CD4-positive, alpha-beta T cell (primary cell): ENCODE measurements around the gene BTBD16. TPM values are rescaled to one million over a fixed set of nuclear protein-coding genes. Genes with fewer than 3 reads are reported as not detected.

ENCODE experiments used
- ATAC-seq: fragments of 200-7000 bp; cut with Tn5 transposase; one replicate; pipeline ENCODE4 v1.10.0; 2022; ENCODE audit warnings: mild to moderate bottlenecking; ENCODE audit not compliant: poor library complexity
- CTCF ChIA-PET: fragments of 350-600 bp; sonication (Branson Sonifier 250); formaldehyde crosslinking; loops from one replicate; lab custom pipeline; 2021; ENCODE audit warnings: antibody characterized with exemption, inconsistent platforms; lab: Charles Lee
- POLR2A ChIA-PET: fragments of 350-600 bp; sonication (Branson Sonifier 250); formaldehyde crosslinking; loops from one replicate; lab custom pipeline; 2021; ENCODE audit warnings: antibody characterized with exemption, inconsistent platforms; lab: Charles Lee
- DNase-seq, 14 experiments: peaks; one replicate each; pipeline ENCODE4 v3.0.0-alpha.2; 2013 to 2020; ENCODE audit warnings: mixed read lengths in 2 of 14
- H3K27ac ChIP-seq, 2 donors: one replicate each; pipeline versions ENCODE4 v1.5.1 to v1.7.0; 2013; ENCODE audit warnings: low read length in 2 of 2, low read depth in 1 of 2, mild to moderate bottlenecking in 1 of 2
- H3K27me3 ChIP-seq, 2 experiments: 1 replicate in 1 of 2; 2 replicates in 1 of 2; pipeline versions ENCODE4 v1.6.1 to v1.7.0; 2013; ENCODE audit warnings: low read length in 2 of 2, control low read depth in 1 of 2, mild to moderate bottlenecking in 1 of 2, moderate library complexity in 1 of 2; ENCODE audit not compliant: insufficient read depth in 2 of 2, control insufficient read depth in 1 of 2
- H3K36me3 ChIP-seq: one replicate; pipeline ENCODE4 v1.6.1; 2013; ENCODE audit warnings: low read length, control low read depth; ENCODE audit not compliant: insufficient read depth
- H3K4me1 ChIP-seq: one replicate; pipeline ENCODE4 v1.6.1; 2013; ENCODE audit warnings: low read length, control low read depth; ENCODE audit not compliant: insufficient read depth
- H3K4me3 ChIP-seq: one replicate; pipeline ENCODE4 v1.5.1; 2013; ENCODE audit warnings: mild to moderate bottlenecking, low read length, moderate library complexity
- H3K9me3 ChIP-seq, 2 experiments: 1 replicate in 1 of 2; 2 replicates in 1 of 2; pipeline versions ENCODE4 v1.6.1 to v1.7.0; 2013; ENCODE audit warnings: low read length in 2 of 2, mild to moderate bottlenecking in 2 of 2, control low read depth in 1 of 2, moderate library complexity in 1 of 2; ENCODE audit not compliant: control insufficient read depth in 1 of 2, insufficient read depth in 1 of 2
- H3K27ac Mint-ChIP-seq: one replicate; pipeline ENCODE4 v1.8.0; 2020; ENCODE audit warnings: mixed read lengths
- H3K27me3 Mint-ChIP-seq: one replicate; pipeline ENCODE4 v1.8.0; 2021; ENCODE audit warnings: mixed read lengths
- H3K36me3 Mint-ChIP-seq: one replicate; pipeline ENCODE4 v1.8.0; 2021; ENCODE audit warnings: low read depth, mixed read lengths
- H3K4me1 Mint-ChIP-seq: one replicate; pipeline ENCODE4 v1.8.0; 2021; ENCODE audit warnings: low read depth, mixed read lengths
- H3K4me3 Mint-ChIP-seq: one replicate; pipeline ENCODE4 v1.8.0; 2020; ENCODE audit warnings: mild to moderate bottlenecking, mixed read lengths
- H3K9me3 Mint-ChIP-seq: one replicate; pipeline ENCODE4 v1.8.0; 2020; ENCODE audit warnings: mixed read lengths
- intact Hi-C, 2 experiments: fragments of 100-400 bp; cut with DNase I in 1 of 2; cut with micrococcal nuclease in 1 of 2; formaldehyde crosslinking; loops; one replicate each; pipeline versions ENCODE4 v1.15.1 to v1.9.0; 2023 to 2025; cut with DNase I, micrococcal nuclease
- total RNA-seq, 174 experiments: library from RNA in 2 of 174; stranded (reverse) in 2 of 174; gene quantifications; one replicate each; pipeline ENCODE4 v1.2.3 and lab custom pipeline; 2021 to 2026
- TF ChIP-seq, protein P1 (sequence below): fragments of 200-600 bp; IDR thresholded peaks from one replicate; pipeline ENCODE4 v1.8.0; 2022; ENCODE audit warnings: antibody characterized with exemption, mild to moderate bottlenecking

The BTBD16 gene
- total RNA-seq, 2 experiments from 2014 or later = not detected

- DNase-seq (no peak), ATAC-seq (no peak)
- Mint-ChIP-seq H3K4me3 (no peak overlapping the region), H3K36me3 (no peaks in the 10 kb centered on the region), H3K27me3 (peaks cover 8% of the 10 kb centered on the region), H3K27ac (no peak overlapping the region), H3K9me3 (peaks cover 9% of the 10 kb centered on the region), H3K4me1 (no peaks in the 10 kb centered on the region)
- intact Hi-C loops = no loop called here
- peaks cover 0 to 7% of the 10 kb centered on the region in 2 experiments for H3K9me3 ChIP-seq
- CTCF ChIA-PET = no interaction called here
- POLR2A ChIA-PET = no interaction called here
- no peaks in the 10 kb centered on the region for H3K36me3 ChIP-seq
- no peak overlapping the region for H3K4me3 ChIP-seq
- TF ChIP-seq, protein P1, sequence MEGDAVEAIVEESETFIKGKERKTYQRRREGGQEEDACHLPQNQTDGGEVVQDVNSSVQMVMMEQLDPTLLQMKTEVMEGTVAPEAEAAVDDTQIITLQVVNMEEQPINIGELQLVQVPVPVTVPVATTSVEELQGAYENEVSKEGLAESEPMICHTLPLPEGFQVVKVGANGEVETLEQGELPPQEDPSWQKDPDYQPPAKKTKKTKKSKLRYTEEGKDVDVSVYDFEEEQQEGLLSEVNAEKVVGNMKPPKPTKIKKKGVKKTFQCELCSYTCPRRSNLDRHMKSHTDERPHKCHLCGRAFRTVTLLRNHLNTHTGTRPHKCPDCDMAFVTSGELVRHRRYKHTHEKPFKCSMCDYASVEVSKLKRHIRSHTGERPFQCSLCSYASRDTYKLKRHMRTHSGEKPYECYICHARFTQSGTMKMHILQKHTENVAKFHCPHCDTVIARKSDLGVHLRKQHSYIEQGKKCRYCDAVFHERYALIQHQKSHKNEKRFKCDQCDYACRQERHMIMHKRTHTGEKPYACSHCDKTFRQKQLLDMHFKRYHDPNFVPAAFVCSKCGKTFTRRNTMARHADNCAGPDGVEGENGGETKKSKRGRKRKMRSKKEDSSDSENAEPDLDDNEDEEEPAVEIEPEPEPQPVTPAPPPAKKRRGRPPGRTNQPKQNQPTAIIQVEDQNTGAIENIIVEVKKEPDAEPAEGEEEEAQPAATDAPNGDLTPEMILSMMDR = no peak
- no peaks in the 10 kb centered on the region for H3K27me3 ChIP-seq
- H3K4me1 ChIP-seq = no peaks in the 10 kb centered on the region
- H3K27ac ChIP-seq = no peak overlapping the region
Measured at GRCh38 chr10:122362621-122363020, 91.5 kb downstream of the BTBD16 start.

DNA sequence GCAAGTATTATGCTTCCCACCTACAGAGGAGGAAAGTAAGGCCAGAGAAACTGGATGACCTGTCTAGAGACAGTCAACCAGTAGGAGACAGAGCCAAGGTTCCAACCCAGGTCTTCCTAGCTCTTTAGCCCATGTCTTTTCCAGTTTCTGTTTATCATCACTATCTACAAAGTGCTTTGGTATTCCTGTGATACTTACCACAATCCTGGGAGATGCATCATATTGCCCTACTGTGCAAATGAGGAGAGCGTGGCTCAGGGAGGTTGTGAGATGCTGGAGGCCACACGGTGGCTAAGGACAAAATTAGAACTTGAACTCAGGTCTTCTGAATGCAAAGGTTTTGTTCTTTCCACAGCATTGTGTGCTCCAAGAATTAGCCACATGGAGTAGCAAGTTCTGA, 92.2 kb downstream of the BTBD16 start:
- no peaks in the 10 kb centered on the region for H3K36me3 ChIP-seq
- TF ChIP-seq, protein P1 = no peak
- ChIA-PET CTCF (no interaction called here), POLR2A (no interaction called here)
- Mint-ChIP-seq H3K27me3 (peaks cover 15% of the 10 kb centered on the region), H3K9me3 (peaks cover 9% of the 10 kb centered on the region), H3K36me3 (no peaks in the 10 kb centered on the region), H3K4me3 (no peak overlapping the region), H3K4me1 (no peaks in the 10 kb centered on the region), H3K27ac (no peak overlapping the region)
- DNase-seq (no peak), ATAC-seq (no peak)
- H3K27me3 ChIP-seq = no peaks in the 10 kb centered on the region
- intact Hi-C loops = no loop called here
- no peaks in the 10 kb centered on the region for H3K4me1 ChIP-seq
- H3K27ac ChIP-seq = no peak overlapping the region
- H3K4me3 ChIP-seq = no peak overlapping the region
- peaks cover 0 to 5% of the 10 kb centered on the region in 2 experiments for H3K9me3 ChIP-seq

DNA sequence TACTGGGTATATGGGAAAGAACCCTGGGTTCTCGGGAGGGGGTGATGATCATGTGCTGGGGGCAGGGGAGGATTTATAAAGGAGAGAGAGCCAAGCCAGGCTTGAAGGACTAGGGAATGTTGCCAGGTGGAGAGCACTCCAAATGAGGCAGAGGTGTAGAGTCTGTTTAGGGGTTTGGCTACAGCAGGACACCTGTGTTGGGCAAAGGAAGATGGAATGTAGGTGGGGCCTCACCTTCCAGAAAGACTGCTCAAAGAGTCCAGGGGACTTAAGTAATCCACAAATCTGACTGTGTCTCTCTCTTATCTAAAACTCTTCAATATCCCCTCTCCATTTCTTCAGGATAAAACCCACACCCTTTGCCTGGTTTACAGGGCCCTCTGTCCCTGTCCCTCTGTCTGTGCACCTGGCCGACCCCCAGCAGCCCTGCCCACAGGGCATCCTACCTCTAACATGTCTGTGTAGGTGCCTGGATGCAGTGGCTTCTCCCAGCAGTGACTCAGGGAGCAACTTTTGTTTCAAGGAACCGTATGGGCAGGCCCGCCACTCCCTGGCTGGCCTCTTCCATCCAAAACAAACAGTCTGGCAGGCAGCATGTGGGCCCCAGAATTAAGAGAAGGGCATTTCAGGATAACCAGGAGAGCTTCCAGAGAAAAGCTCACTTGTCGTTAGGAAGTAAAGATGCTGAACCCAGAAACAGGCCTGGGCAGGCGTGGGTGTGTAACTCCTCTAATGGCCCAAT, 92.8 kb downstream of the BTBD16 start:
- peaks cover 4% of the 10 kb centered on the region for H3K9me3 Mint-ChIP-seq

More for the DNA sequence above, 92.8 kb downstream of the BTBD16 start:
- H3K4me3 ChIP-seq = no peak overlapping the region
- H3K4me3 Mint-ChIP-seq = no peak overlapping the region
- ATAC-seq = no peak
- no peak for DNase-seq
- POLR2A ChIA-PET = no interaction called here
- TF ChIP-seq, protein P1 = no peak
- intact Hi-C loops = no loop called here
- H3K9me3 ChIP-seq = peaks cover 0 to 5% of the 10 kb centered on the region in 2 experiments
- H3K27ac ChIP-seq = no peak overlapping the region
- H3K36me3 Mint-ChIP-seq = no peaks in the 10 kb centered on the region
- no peaks in the 10 kb centered on the region for H3K4me1 ChIP-seq
- no peaks in the 10 kb centered on the region for H3K4me1 Mint-ChIP-seq
- no peak overlapping the region for H3K27ac Mint-ChIP-seq
- H3K36me3 ChIP-seq = no peaks in the 10 kb centered on the region
- H3K27me3 ChIP-seq = no peaks in the 10 kb centered on the region
- CTCF ChIA-PET = no interaction called here
- H3K27me3 Mint-ChIP-seq = peaks cover 19% of the 10 kb centered on the region
